ENCODE measurements around the gene CCNF.
A peak's percentile ranks its signal among the peaks of the same experiment; 100 is the strongest.

Gene CCNF

DNA sequence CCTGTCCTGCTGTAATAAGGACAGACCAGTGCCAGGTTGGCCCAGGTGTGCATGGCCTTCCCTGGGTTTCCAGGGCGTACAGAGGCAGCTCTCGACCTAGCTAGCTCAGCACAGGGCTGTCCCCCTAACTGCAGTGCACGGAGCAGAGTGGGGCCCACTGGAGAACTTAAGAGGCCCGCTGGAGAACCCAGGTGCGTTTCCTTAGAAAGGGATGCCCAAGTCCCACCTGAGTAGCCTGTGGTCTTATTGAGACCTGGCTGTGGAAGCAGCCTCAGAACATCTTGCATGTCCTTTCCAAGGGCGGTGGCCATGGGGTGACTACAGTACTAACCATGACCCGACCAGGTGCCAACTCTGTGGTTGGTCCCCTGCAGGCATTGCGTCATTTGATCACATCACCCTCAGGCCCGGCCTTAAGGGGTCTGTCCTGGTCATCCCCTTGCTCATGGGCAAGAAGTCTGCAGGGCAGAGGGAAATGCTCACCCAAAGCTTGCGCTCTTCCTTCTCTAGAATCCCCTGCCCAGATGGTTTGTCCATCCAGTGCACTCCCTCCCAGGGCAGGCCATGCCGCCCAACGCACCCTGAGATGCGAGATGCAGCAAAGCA, 3.3 kb upstream of the CCNF start:
- no peak for DNase-seq (ENCODE audit: low read depth)
- H3K4me3 ChIP-seq (ENCODE audit: low read depth, low read length): no peak overlapping the region
- TF ChIP-seq POLR2A (IDR thresholded peaks at IDR 0.05; ENCODE audit: extremely low read depth, insufficient read length) (no peak), MYC (IDR thresholded peaks at IDR 0.05; ENCODE audit: low read depth, low read length) (no peak)
- TF ChIP-seq, protein P1, sequence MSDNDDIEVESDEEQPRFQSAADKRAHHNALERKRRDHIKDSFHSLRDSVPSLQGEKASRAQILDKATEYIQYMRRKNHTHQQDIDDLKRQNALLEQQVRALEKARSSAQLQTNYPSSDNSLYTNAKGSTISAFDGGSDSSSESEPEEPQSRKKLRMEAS (IDR thresholded peaks at IDR 0.05; ENCODE audit: low read depth, low read length): no peak
- TF ChIP-seq, protein P2, sequence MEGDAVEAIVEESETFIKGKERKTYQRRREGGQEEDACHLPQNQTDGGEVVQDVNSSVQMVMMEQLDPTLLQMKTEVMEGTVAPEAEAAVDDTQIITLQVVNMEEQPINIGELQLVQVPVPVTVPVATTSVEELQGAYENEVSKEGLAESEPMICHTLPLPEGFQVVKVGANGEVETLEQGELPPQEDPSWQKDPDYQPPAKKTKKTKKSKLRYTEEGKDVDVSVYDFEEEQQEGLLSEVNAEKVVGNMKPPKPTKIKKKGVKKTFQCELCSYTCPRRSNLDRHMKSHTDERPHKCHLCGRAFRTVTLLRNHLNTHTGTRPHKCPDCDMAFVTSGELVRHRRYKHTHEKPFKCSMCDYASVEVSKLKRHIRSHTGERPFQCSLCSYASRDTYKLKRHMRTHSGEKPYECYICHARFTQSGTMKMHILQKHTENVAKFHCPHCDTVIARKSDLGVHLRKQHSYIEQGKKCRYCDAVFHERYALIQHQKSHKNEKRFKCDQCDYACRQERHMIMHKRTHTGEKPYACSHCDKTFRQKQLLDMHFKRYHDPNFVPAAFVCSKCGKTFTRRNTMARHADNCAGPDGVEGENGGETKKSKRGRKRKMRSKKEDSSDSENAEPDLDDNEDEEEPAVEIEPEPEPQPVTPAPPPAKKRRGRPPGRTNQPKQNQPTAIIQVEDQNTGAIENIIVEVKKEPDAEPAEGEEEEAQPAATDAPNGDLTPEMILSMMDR (IDR thresholded peaks at IDR 0.05; ENCODE audit: low read depth, low read length): no peak

DNA sequence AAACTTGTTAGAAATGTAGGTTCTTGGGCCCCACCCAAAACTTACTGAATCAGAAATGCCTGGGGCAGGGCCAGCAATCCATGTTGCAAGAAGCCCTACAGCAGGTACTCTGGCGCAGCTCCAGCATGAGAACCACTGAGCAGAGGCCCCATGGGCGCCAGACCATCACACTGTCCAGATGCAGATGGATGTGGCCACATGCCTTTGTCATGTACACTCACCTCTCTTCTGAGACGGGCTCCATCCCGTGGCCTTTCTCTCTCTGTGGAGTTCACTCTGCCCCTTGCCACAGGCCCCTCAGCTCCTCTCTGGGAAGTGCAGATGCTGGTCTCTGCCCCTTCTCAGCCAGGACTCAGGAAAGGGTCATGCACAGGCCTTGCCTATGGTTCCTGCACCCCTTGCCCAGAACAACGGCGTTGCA, 2.3 kb upstream of the CCNF start:
- no peak overlapping the region for H3K4me3 ChIP-seq (ENCODE audit: low read depth, low read length)
- TF ChIP-seq, protein P1 (IDR thresholded peaks at IDR 0.05; ENCODE audit: low read depth, low read length): no peak
- TF ChIP-seq MYC (IDR thresholded peaks at IDR 0.05; ENCODE audit: low read depth, low read length) (no peak), POLR2A (IDR thresholded peaks at IDR 0.05; ENCODE audit: extremely low read depth, insufficient read length) (no peak)
- TF ChIP-seq, protein P2 (IDR thresholded peaks at IDR 0.05; ENCODE audit: low read depth, low read length): no peak
- DNase-seq (ENCODE audit: low read depth): no peak

DNA sequence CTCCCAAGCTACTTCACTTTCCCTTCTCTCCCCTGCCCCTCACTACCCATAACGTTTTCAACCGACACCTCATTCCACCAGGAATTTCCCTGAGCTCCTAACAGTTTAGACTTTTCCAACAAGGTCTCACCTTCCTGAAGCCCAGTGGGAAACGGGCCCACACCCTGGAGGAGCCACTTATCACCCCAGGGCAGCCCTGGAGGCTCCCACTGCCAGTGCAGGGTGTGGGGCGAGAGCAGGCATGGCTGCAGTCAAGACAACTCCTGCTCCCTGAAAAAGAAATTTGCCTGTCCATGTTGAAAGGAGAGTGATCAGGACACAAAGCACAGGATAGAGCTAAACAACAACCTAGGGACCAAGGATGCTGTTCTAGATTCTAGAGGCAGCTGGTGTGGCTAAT, 1.7 kb upstream of the CCNF start:
- TF ChIP-seq POLR2A (IDR thresholded peaks at IDR 0.05; ENCODE audit: extremely low read depth, insufficient read length): no peak
- TF ChIP-seq, protein P2 (IDR thresholded peaks at IDR 0.05; ENCODE audit: low read depth, low read length): no peak
- TF ChIP-seq, protein P1 (IDR thresholded peaks at IDR 0.05; ENCODE audit: low read depth, low read length): no peak
- no peak for TF ChIP-seq MYC (IDR thresholded peaks at IDR 0.05; ENCODE audit: low read depth, low read length)
- no peak for DNase-seq (ENCODE audit: low read depth)
- H3K4me3 ChIP-seq (ENCODE audit: low read depth, low read length): no peak overlapping the region

DNA sequence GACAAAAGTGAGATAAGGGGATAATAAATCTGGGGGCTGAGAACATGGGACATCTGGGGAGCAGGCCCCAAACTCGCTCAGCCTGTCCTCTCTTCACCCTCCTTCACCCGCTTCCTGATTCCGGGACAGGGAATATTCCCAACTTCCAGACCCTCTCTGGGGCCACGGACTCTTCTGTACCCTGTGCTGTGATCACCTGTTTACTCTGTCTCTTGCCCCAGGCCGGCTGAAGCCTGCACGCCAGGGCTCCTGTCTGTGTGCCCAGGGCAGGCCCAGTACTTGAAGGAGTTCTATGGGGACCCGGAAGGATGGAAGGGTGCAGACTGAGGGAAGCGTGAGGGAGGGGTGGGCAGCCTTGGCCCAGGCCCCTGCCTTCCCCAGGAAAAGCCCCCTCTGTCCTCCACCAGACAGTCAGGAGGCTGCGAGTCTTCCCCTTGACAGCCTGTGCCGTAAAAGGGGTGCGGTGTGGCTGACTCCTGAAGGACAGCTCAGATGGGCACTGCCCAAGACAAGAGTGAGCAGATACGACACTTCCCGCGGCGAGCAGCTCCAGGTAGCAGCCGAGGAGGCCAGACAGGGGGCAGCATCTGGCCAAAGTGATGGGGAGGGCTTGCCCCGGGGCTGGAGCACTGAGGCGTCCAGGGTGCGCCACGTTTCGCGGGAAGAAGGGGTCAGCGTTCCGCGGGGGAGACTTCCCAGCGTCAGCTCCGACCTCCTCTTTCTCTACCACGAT, 1.0 kb upstream of the CCNF start:
- TF ChIP-seq, protein P1 (IDR thresholded peaks at IDR 0.05; ENCODE audit: low read depth, low read length): no peak
- peak overlapping the region; percentile 54 for H3K4me3 ChIP-seq (ENCODE audit: low read depth, low read length)
- peak; percentile 47 for DNase-seq (ENCODE audit: low read depth)

DNA sequence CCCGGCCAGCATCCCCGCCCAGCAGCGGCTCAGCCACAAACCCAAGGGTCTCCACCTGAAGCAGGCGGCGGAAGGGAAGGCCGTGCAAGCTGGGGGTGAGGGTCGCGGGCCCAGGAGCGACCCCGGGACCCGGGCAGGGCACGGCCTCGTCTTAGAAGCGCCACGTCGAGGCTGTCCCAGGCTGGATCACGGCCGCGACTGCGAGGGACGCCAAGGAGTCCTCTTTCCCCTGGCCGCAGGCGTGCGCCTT, 538 bp upstream of the CCNF start:
- DNase-seq (ENCODE audit: low read depth): no peak
- H3K4me3 ChIP-seq (ENCODE audit: low read depth, low read length): peak overlapping the region; percentile 54
- no peak for TF ChIP-seq POLR2A (IDR thresholded peaks at IDR 0.05; ENCODE audit: extremely low read depth, insufficient read length)
- TF ChIP-seq, protein P1 (IDR thresholded peaks at IDR 0.05; ENCODE audit: low read depth, low read length): no peak
- TF ChIP-seq, protein P2 (IDR thresholded peaks at IDR 0.05; ENCODE audit: low read depth, low read length): no peak
- no peak for TF ChIP-seq MYC (IDR thresholded peaks at IDR 0.05; ENCODE audit: low read depth, low read length)
